ENCODE measurements around the gene RAD51B.

Gene RAD51B

DNA sequence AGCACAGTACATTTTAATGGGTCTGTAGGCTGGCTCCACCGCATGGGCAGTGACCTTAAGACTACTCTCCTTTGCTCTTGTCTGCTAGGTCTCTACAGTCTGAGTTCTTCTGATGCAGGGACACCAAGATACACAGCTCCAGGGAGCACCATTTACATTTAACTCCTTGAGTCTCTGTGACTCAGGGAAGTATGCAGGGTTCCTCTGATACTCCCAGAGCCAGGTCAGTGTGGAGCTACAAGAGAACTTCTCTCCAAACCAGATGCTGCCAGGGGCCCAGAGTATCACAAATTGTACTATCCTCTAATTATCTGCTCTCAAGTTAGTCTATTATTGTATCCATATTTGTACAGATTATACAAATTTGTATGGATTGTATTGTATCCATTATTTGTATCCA is 958.1 kb downstream of the RAD51B start:
- no peak for DNase-seq (ENCODE audit: low read depth)
- TF ChIP-seq, protein P1, sequence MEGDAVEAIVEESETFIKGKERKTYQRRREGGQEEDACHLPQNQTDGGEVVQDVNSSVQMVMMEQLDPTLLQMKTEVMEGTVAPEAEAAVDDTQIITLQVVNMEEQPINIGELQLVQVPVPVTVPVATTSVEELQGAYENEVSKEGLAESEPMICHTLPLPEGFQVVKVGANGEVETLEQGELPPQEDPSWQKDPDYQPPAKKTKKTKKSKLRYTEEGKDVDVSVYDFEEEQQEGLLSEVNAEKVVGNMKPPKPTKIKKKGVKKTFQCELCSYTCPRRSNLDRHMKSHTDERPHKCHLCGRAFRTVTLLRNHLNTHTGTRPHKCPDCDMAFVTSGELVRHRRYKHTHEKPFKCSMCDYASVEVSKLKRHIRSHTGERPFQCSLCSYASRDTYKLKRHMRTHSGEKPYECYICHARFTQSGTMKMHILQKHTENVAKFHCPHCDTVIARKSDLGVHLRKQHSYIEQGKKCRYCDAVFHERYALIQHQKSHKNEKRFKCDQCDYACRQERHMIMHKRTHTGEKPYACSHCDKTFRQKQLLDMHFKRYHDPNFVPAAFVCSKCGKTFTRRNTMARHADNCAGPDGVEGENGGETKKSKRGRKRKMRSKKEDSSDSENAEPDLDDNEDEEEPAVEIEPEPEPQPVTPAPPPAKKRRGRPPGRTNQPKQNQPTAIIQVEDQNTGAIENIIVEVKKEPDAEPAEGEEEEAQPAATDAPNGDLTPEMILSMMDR (conservative IDR thresholded peaks at IDR 0.05; ENCODE audit: low read depth, low read length) = no peak
- no peak overlapping the region for H3K4me3 ChIP-seq (ENCODE audit: low read length)
